Loucy (cell line): Measurements from ENCODE around the gene ATOSA.

Experiments used
- CTCF ChIP-seq: fragments of 200-600 bp; sonication (generic); conservative IDR thresholded peaks from 2 replicates; pipeline ENCODE4 v1.5.1; 2014; ENCODE audit warnings: mild to moderate bottlenecking, antibody characterized with exemption, low read length
- EZH2phosphoT487 ChIP-seq: fragments of 200-600 bp; IDR thresholded peaks from 2 replicates; pipeline ENCODE4 v1.6.1; 2018; ENCODE audit warnings: antibody characterized with exemption, mild to moderate bottlenecking, moderate library complexity, borderline replicate concordance

DNA sequence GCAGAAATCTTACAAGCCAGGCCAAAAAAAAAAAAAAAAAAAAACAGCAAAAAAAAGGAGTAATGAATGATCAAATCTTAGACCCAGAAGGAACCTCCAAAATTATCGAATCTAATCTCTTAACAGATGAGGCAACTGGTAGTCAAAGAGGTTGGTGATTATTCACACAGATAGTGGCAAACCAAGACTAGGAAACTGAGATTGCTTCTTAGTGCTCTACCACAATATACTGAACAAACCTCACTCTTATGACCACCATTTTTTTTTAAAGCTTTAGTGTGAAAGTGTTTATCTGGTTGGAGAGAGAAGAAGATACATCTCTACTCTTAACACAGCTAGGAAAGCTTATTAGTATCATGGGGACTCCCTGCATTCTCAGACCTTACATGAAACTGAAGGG lies 17.3 kb downstream of the ATOSA start:
- no peak for TF ChIP-seq CTCF
- no peak for TF ChIP-seq EZH2phosphoT487
